Stimulated activated CD8-positive, alpha-beta memory T cell treated with anti-CD3 and anti-CD28 coated beads, Interleukin-4, amount 100 ng/mL, for 4 hours (primary cell): ENCODE results near the gene SYN1.
"Not testable (repeated sequence)": the region's sequence is repeated elsewhere in the genome, so short reads cannot be mapped to it uniquely, and the experiment has no call there.

Experiments
- DNase-seq, 2 donors: peaks; one replicate each; pipeline ENCODE4 v3.0.0-alpha.2; 2020; ENCODE audit warnings: low read depth in 2 of 2, low spot score in 1 of 2

Gene SYN1

GRCh38 chrX:47603125-47603524 is 16.5 kb downstream of the SYN1 start:
- DNase-seq, result not testable (repeated sequence)

GRCh38 chrX:47597222-47597621 is 22.4 kb downstream of the SYN1 start:
- DNase-seq, result no peak

GRCh38 chrX:47596256-47596655 is 23.4 kb downstream of the SYN1 start:
- no peak for DNase-seq

GRCh38 chrX:47595716-47596251 is 23.9 kb downstream of the SYN1 start:
- DNase-seq, result no peak

GRCh38 chrX:47593522-47593921 is 26.1 kb downstream of the SYN1 start:
- DNase-seq, result no peak

GRCh38 chrX:47590984-47591383 is 28.7 kb downstream of the SYN1 start:
- no peak for DNase-seq

- DNase-seq, result no peak
Observed at GRCh38 chrX:47587906-47588735, 31.5 kb downstream of the SYN1 start.

GRCh38 chrX:47587091-47587891 is 32.4 kb downstream of the SYN1 start:
- DNase-seq, result no peak

GRCh38 chrX:47586043-47586787 is 33.4 kb downstream of the SYN1 start:
- DNase-seq, result no peak

- DNase-seq, result no peak
Observed at GRCh38 chrX:47585273-47585672, 34.4 kb downstream of the SYN1 start.

GRCh38 chrX:47584714-47585113 is 34.9 kb downstream of the SYN1 start:
- DNase-seq, result no peak

- no peak for DNase-seq
Observed at GRCh38 chrX:47583240-47583861, 36.3 kb downstream of the SYN1 start.

- peak; percentile 50 to 74 for DNase-seq
Observed at GRCh38 chrX:47581731-47582647, 37.7 kb downstream of the SYN1 start, which contains the start of gene TIMP1. Gene TIMP1 (plus strand): TSS chrX:47582436. CDS start chrX:47583416, 980 bp downstream.

GRCh38 chrX:47579537-47579936 is 40.1 kb downstream of the SYN1 start:
- DNase-seq, result no peak

- DNase-seq, result no peak
Observed at GRCh38 chrX:47578692-47579091, 41.0 kb downstream of the SYN1 start.

GRCh38 chrX:47577901-47578300 is 41.8 kb downstream of the SYN1 start:
- DNase-seq, result no peak

- DNase-seq, result no peak
Observed at GRCh38 chrX:47577424-47577823, 42.2 kb downstream of the SYN1 start.

- no peak for DNase-seq
Observed at GRCh38 chrX:47576021-47576898, 43.4 kb downstream of the SYN1 start.
